ENCODE results near the gene ZNF236. TPM values are rescaled to one million over a fixed set of nuclear protein-coding genes. Genes with fewer than 3 reads are reported as not detected.
"Not testable (repeated sequence)": the region's sequence is repeated elsewhere in the genome, so short reads cannot be mapped to it uniquely, and the experiment has no call there.

Gene ZNF236
- total RNA-seq, 1 donor from 2014 or later: 9.2 TPM

GRCh38 chr18:77009675-77010074 lies 187.3 kb downstream of the ZNF236 start:
- DNase-seq: no peak

GRCh38 chr18:77012120-77012519 lies 189.8 kb downstream of the ZNF236 start:
- DNase-seq: no peak

GRCh38 chr18:77012806-77013541 lies 190.6 kb downstream of the ZNF236 start:
- DNase-seq: no peak

GRCh38 chr18:77013811-77014521 lies 191.6 kb downstream of the ZNF236 start:
- DNase-seq: no peak

GRCh38 chr18:77014538-77014937 lies 192.2 kb downstream of the ZNF236 start:
- no peak for DNase-seq

- no peak for DNase-seq
Observed at GRCh38 chr18:77015169-77015568, 192.8 kb downstream of the ZNF236 start.

- no peak for DNase-seq
Observed at GRCh38 chr18:77015771-77016710, 193.7 kb downstream of the ZNF236 start.

- DNase-seq: peak; percentile 7
Observed at GRCh38 chr18:77016936-77017335, 194.6 kb downstream of the ZNF236 start.

GRCh38 chr18:77017355-77017754 lies 195.0 kb downstream of the ZNF236 start:
- no peak for DNase-seq

- not testable (repeated sequence) for DNase-seq
Observed at GRCh38 chr18:77018650-77019049, 196.3 kb downstream of the ZNF236 start.

GRCh38 chr18:77019641-77020040 lies 197.3 kb downstream of the ZNF236 start:
- no peak for DNase-seq

All from dermis blood vessel endothelial cell (primary cell).